ENCODE data around the gene ZSWIM4. TPM values are rescaled to one million over a fixed set of nuclear protein-coding genes. Genes with fewer than 3 reads are reported as not detected.
A peak's percentile ranks its signal among the peaks of the same experiment; 100 is the strongest.

The ZSWIM4 gene
- polyA plus RNA-seq, 1 donor (not counting 4 experiments of a cell fraction or from before 2014, with no cell fraction given): 0.71 TPM

DNA sequence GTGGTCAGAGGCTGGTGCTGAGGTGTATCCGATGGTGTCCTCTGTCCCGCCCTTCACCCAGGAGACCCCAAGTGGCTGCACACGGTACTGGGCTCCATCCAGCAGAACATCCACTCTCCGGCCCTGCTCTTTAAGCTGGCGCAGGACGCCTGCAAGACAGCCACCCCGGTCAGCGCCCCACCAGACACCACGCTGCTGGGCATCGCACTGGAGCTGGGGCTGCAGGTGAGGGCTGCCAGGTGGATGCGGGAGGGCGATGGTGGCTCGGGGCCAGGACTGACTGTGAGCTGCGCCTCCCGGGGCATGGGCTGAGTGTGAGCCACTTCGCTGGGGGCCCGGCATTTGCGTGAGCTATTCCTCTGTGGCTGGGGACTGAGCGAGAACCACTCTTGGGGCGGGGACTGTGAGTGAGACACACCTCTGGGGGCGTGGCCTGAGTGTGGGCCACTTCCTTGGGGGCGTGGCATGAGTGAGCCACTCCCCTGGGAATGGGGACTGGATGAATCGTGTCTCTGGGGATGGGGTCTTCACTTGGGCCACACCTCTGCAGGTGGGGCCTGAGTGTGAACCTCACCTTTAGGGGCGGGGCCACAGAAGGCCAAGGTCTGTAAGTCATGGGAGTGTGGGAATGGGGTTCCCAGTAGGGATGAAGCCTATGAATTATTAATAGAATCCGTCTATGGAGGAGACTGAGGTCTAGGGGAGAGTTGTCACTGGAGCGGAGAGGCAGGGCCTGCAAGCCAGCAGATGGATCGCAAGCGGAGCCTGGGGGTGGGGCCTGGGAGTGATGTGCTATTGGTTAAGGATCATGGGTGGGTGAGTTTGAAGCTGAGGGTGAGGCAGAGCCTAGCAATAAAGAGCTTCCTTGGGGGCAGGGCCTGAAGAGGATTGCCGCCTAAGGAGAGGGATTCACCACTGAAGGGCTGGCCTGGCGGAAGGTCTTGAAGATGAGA lies 30.5 kb downstream of the ZSWIM4 start:
- DNase-seq (ENCODE audit: low read depth, low spot score): no peak

DNA sequence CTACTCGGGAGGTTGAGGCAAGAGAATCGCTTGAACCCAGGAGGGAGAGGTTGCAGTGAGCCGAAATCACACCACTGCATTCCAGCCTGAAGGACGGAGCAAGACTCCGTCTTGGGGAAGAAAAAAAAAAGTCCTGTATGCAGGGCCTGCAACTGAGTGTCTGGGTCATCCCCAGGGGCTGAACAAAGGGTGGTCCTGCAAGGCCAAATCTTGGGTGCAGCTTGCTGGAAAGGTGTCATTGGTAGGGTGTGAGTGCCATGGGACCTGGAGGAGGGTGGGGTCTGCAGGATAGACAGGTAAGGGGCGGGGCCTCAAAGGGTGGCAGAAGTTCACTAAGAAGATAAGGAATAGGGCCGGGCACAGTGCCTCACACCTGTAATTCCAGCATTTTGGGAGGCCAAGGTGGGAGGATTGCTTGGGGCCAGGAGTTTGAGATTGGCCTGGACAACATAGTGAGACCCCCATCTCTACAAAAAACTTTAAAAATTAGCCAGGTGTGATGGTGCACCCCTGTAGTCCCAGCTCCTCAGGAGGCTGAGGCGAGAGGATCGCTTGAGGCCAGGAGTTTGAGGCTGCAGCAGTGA lies 31.5 kb downstream of the ZSWIM4 start:
- FAIRE-seq: no peak
- dilution Hi-C loops (cut with MboI; ENCODE audit: extremely low pct_ligation_motif_present, low sequenced_read_pairs): no loop called here

More for the DNA sequence above, 30.5 kb downstream of the ZSWIM4 start:
- H3K27ac ChIP-seq (ENCODE audit: control insufficient read depth, insufficient read depth, low read length): no peak overlapping the region
- no peaks in the 10 kb centered on the region for H3K27me3 ChIP-seq (ENCODE audit: control insufficient read depth, extremely low read depth, insufficient read depth, low read length)
- peaks cover 3% of the 10 kb centered on the region for H4K20me1 ChIP-seq (ENCODE audit: control insufficient read depth, extremely low read depth, insufficient read depth, low read length)
- no peak overlapping the region for H3K4me2 ChIP-seq (ENCODE audit: control insufficient read depth, extremely low read depth, insufficient read depth, low read depth, low read length)
- TF ChIP-seq, protein P1, sequence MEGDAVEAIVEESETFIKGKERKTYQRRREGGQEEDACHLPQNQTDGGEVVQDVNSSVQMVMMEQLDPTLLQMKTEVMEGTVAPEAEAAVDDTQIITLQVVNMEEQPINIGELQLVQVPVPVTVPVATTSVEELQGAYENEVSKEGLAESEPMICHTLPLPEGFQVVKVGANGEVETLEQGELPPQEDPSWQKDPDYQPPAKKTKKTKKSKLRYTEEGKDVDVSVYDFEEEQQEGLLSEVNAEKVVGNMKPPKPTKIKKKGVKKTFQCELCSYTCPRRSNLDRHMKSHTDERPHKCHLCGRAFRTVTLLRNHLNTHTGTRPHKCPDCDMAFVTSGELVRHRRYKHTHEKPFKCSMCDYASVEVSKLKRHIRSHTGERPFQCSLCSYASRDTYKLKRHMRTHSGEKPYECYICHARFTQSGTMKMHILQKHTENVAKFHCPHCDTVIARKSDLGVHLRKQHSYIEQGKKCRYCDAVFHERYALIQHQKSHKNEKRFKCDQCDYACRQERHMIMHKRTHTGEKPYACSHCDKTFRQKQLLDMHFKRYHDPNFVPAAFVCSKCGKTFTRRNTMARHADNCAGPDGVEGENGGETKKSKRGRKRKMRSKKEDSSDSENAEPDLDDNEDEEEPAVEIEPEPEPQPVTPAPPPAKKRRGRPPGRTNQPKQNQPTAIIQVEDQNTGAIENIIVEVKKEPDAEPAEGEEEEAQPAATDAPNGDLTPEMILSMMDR (optimal IDR thresholded peaks at IDR 0.05 in 1 of 3, IDR thresholded peaks at IDR 0.05 in 1 of 3, conservative IDR thresholded peaks at IDR 0.05 in 1 of 3; ENCODE audit: extremely low read depth in 1 of 3, insufficient read depth in 2 of 3, low read length in 3 of 3): peak in 1 of 3 experiments; percentile 10
- TF ChIP-seq EZH2 (IDR thresholded peaks at IDR 0.05; ENCODE audit: low read length): no peak
- no peaks in the 10 kb centered on the region for H3K9me1 ChIP-seq (ENCODE audit: control insufficient read depth, extremely low read depth, insufficient read depth, low read length)
- no peaks in the 10 kb centered on the region for H3K79me2 ChIP-seq (ENCODE audit: control insufficient read depth, insufficient read depth, low read length)
- H2AFZ ChIP-seq (ENCODE audit: control insufficient read depth, low read length): no peak overlapping the region
- dilution Hi-C loops (cut with MboI; ENCODE audit: extremely low pct_ligation_motif_present, low sequenced_read_pairs): no loop called here
- no peak for FAIRE-seq
- H3K4me3 ChIP-seq (ENCODE audit: control insufficient read depth in 2 of 3, extremely low read depth in 1 of 3, insufficient read depth in 2 of 3, low read depth in 1 of 3, low read length in 3 of 3): no peak overlapping the region
- peaks cover 0 to 14% of the 10 kb centered on the region in 2 experiments for H3K36me3 ChIP-seq (ENCODE audit: control insufficient read depth in 2 of 2, extremely low read depth in 1 of 2, insufficient read depth in 2 of 2, low read length in 2 of 2)
- H3K9ac ChIP-seq (ENCODE audit: control insufficient read depth, extremely low read depth, insufficient read depth, low read length): no peak overlapping the region
- H3K9me3 ChIP-seq (ENCODE audit: control insufficient read depth, low read depth, low read length): no peaks in the 10 kb centered on the region
- no peaks in the 10 kb centered on the region for H3K4me1 ChIP-seq (ENCODE audit: control insufficient read depth, extremely low read depth, insufficient read depth, low read length)

More for the DNA sequence above, 31.5 kb downstream of the ZSWIM4 start:
- peaks cover 0 to 11% of the 10 kb centered on the region in 2 experiments for H3K36me3 ChIP-seq (ENCODE audit: control insufficient read depth in 2 of 2, extremely low read depth in 1 of 2, insufficient read depth in 2 of 2, low read length in 2 of 2)
- no peak overlapping the region for H3K27ac ChIP-seq (ENCODE audit: control insufficient read depth, insufficient read depth, low read length)
- H3K9me3 ChIP-seq (ENCODE audit: control insufficient read depth, low read depth, low read length): no peaks in the 10 kb centered on the region
- no peak for TF ChIP-seq EZH2 (IDR thresholded peaks at IDR 0.05; ENCODE audit: low read length)
- TF ChIP-seq, protein P1 (optimal IDR thresholded peaks at IDR 0.05 in 1 of 3, IDR thresholded peaks at IDR 0.05 in 1 of 3, conservative IDR thresholded peaks at IDR 0.05 in 1 of 3; ENCODE audit: extremely low read depth in 1 of 3, insufficient read depth in 2 of 3, low read length in 3 of 3): no peak
- H4K20me1 ChIP-seq (ENCODE audit: control insufficient read depth, extremely low read depth, insufficient read depth, low read length): peaks cover 6% of the 10 kb centered on the region
- H3K9ac ChIP-seq (ENCODE audit: control insufficient read depth, extremely low read depth, insufficient read depth, low read length): no peak overlapping the region
- no peaks in the 10 kb centered on the region for H3K4me1 ChIP-seq (ENCODE audit: control insufficient read depth, extremely low read depth, insufficient read depth, low read length)
- no peaks in the 10 kb centered on the region for H3K9me1 ChIP-seq (ENCODE audit: control insufficient read depth, extremely low read depth, insufficient read depth, low read length)
- H3K27me3 ChIP-seq (ENCODE audit: control insufficient read depth, extremely low read depth, insufficient read depth, low read length): no peaks in the 10 kb centered on the region
- H2AFZ ChIP-seq (ENCODE audit: control insufficient read depth, low read length): no peak overlapping the region
- H3K4me3 ChIP-seq (ENCODE audit: control insufficient read depth in 2 of 3, extremely low read depth in 1 of 3, insufficient read depth in 2 of 3, low read depth in 1 of 3, low read length in 3 of 3): no peak overlapping the region
- H3K79me2 ChIP-seq (ENCODE audit: control insufficient read depth, insufficient read depth, low read length): no peaks in the 10 kb centered on the region
- H3K4me2 ChIP-seq (ENCODE audit: control insufficient read depth, extremely low read depth, insufficient read depth, low read depth, low read length): no peak overlapping the region
- DNase-seq (ENCODE audit: low read depth, low spot score): no peak

Data from keratinocyte (primary cell).